A673 (cell line): Measurements from ENCODE around the gene SLC26A5.

Experiments
- CTCF ChIP-seq: fragments of 300-800, 200-600 bp; sonication (generic); conservative IDR thresholded peaks from 2 replicates; pipeline ENCODE4 v1.5.1; 2017; ENCODE audit warnings: low read depth, mild to moderate bottlenecking, antibody characterized with exemption, low read length, moderate library complexity, mixed read lengths
- EZH2 ChIP-seq: fragments of 200-600 bp; sonication (generic); IDR thresholded peaks from 2 replicates; pipeline ENCODE4 v1.6.1; 2017; ENCODE audit warnings: borderline replicate concordance, low read depth, mild to moderate bottlenecking, mixed read lengths, antibody characterized with exemption, low read length; ENCODE audit not compliant: poor library complexity, severe bottlenecking

GRCh38 chr7:103344453-103345149, 101.4 kb downstream of the SLC26A5 start, which contains the start of gene DNAJC2:
- TF ChIP-seq CTCF (no peak), EZH2 (no peak)
